Ishikawa (cell line): ENCODE measurements around the gene NEIL1.

Experiments used
- EP300 ChIP-seq: IDR thresholded peaks from 2 replicates; pipeline ENCODE4 v1.6.1; 2012; ENCODE audit warnings: borderline replicate concordance
- TEAD4 ChIP-seq: IDR thresholded peaks from 2 replicates; pipeline ENCODE4 v1.6.1; 2012
- TF ChIP-seq, protein P1 (sequence below): IDR thresholded peaks from 2 replicates; pipeline ENCODE4 v1.6.1; 2012; ENCODE audit warnings: low read depth, mild to moderate bottlenecking
- TF ChIP-seq, protein P2 (sequence below): IDR thresholded peaks from 2 replicates; pipeline ENCODE4 v1.6.1; 2012

DNA sequence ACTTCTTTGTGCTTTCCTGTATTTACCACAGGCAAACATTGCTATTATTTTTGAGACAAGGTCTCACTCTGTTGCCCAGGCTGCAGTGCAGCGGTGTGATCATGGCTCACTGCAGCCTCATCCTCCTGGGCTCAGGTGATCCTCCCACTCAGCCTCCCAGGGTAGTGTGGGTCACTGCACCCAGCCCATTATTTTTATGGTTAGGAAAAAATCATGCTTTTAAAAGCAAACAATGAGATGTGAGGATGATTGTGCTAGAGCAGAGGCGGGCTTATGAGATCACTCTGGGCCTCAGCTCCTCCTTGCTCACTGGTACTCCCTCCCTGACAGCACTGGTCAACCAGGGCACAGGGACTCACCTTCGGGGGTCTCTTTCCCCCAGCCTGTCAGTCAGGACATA lies 19.3 kb downstream of the NEIL1 start:
- TF ChIP-seq, protein P1, sequence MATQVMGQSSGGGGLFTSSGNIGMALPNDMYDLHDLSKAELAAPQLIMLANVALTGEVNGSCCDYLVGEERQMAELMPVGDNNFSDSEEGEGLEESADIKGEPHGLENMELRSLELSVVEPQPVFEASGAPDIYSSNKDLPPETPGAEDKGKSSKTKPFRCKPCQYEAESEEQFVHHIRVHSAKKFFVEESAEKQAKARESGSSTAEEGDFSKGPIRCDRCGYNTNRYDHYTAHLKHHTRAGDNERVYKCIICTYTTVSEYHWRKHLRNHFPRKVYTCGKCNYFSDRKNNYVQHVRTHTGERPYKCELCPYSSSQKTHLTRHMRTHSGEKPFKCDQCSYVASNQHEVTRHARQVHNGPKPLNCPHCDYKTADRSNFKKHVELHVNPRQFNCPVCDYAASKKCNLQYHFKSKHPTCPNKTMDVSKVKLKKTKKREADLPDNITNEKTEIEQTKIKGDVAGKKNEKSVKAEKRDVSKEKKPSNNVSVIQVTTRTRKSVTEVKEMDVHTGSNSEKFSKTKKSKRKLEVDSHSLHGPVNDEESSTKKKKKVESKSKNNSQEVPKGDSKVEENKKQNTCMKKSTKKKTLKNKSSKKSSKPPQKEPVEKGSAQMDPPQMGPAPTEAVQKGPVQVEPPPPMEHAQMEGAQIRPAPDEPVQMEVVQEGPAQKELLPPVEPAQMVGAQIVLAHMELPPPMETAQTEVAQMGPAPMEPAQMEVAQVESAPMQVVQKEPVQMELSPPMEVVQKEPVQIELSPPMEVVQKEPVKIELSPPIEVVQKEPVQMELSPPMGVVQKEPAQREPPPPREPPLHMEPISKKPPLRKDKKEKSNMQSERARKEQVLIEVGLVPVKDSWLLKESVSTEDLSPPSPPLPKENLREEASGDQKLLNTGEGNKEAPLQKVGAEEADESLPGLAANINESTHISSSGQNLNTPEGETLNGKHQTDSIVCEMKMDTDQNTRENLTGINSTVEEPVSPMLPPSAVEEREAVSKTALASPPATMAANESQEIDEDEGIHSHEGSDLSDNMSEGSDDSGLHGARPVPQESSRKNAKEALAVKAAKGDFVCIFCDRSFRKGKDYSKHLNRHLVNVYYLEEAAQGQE: no peak
- no peak for TF ChIP-seq EP300
- TF ChIP-seq TEAD4: no peak
- TF ChIP-seq, protein P2, sequence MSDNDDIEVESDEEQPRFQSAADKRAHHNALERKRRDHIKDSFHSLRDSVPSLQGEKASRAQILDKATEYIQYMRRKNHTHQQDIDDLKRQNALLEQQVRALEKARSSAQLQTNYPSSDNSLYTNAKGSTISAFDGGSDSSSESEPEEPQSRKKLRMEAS: no peak
